ENCODE results near the gene TARP.
"Not testable (repeated sequence)": the region's sequence is repeated elsewhere in the genome, so short reads cannot be mapped to it uniquely, and the experiment has no call there.

The TARP gene

DNA sequence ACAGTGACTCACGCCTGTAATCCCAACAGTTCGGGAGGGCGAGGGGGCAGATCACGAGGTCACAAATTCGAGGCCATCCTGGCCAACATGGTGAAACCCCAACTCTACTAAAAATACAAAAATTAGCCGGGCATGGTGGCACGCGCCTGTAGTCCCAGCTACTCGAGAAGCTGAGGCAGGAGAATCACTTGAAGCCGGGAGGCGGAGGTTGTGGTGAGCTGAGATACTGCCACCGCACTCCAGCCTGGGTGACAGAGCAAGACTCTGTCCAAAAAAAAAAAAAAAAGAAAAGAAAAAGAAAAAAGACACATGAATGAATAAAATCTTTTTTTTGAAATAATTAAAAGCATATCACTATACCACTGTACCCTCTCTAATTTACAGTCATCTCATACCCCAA, 11.8 kb downstream of the TARP start:
- not testable (repeated sequence) for DNase-seq (ENCODE audit: low read depth)

DNA sequence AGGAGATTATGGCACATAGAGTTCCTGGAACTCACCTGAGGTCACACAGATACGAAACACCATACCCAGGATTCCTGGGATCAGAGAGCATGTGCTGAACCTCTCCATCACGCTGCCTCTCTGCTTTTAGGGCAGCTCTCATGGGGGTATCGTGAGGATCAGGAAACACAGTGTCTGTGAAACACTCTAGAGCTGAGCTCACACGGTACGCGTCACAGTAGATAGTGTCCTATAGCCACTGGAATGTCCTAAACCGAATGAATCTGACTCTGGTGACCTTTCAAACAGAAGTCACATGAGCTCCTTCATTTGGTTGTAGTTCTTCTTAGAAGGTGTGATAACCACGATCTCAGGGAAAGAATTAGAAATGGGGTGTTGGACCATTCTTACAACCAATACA, 14.3 kb downstream of the TARP start:
- not testable (repeated sequence) for DNase-seq (ENCODE audit: low read depth)

DNA sequence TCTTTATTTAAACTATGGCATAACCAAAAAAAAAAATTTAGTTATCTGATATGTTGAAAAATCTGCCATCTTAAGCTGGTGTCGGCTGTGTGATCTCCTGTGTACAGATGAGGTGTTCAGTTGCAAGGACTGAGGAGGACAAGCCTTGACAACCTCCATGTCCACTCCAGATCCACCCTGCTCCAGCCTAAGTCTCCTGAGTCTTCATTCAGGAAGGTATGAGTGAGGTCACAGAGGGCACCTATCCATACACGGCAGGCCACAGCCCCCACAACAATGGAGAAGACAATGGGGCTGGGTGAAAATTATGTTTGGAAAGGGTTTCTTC, 16.1 kb downstream of the TARP start:
- DNase-seq (ENCODE audit: low read depth): no peak

DNA sequence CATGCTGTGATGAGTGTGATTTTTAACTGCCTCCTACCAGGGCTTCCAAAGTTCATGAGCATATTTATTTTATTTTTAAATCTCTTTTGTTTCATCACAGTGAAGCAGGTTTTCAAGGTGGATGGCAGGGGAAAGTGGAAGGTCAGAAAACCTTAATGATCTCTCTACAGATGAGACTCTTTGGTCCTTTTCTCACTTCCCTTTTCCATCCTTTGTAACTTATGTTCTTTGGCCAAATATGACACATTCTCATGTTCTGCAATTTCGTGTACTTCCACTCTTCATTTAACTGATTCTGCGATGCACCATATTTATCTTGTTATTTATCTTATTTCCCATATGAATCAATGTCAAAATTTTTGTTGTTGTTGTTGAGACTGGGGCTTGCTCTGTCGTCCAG, 23.6 kb downstream of the TARP start:
- DNase-seq (ENCODE audit: low read depth): not testable (repeated sequence)

DNA sequence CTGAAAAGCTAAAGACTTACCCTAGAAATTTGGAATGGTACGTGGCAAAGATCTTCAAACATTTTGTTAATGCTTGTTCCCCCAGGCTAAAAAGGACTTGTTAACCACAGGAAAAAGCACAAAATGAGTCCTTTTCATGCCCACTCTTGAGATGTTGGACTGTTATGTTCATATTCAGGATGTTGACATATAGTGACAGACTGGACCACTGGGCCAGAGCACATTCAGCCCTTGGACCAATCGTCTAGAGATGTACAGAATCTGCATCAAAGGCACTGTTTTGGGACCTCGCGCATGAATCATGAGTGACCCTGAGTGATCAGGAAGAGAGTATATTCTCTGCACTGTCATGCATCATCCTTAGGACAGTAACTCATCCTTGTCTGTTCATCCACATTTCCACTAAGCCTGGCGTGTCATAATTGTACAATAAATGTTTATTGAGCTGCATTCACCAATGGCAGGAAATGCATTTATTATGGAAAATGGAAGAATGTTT, 25.3 kb downstream of the TARP start:
- no peak for DNase-seq (ENCODE audit: low read depth)

DNA sequence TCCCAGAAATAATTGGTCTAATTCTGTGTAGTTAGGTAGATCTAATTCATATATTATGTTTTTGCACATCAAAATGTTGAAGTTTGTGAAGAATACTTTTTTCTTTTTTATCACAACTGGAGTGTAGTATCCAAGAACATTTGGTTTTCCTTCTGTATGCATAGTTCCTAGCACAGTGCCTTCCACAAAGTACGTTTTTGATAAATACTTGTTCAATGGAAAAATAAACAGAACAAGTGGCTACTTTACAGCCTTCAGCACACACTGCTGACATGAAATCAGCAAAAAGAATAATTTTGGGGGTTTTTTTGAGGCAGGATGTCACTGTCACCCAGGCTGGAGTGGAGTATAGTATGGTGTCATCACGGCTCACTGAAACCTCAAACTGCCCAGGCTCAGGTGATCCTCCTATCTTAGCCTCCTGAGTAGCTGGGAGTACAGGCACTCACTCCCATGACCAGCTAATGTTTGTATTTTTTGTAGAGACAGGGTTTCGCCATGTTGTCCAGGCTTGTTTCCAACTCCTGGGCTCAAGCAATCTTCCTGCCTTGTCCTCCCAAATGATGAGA, 27.9 kb downstream of the TARP start:
- no peak for DNase-seq (ENCODE audit: low read depth)

DNA sequence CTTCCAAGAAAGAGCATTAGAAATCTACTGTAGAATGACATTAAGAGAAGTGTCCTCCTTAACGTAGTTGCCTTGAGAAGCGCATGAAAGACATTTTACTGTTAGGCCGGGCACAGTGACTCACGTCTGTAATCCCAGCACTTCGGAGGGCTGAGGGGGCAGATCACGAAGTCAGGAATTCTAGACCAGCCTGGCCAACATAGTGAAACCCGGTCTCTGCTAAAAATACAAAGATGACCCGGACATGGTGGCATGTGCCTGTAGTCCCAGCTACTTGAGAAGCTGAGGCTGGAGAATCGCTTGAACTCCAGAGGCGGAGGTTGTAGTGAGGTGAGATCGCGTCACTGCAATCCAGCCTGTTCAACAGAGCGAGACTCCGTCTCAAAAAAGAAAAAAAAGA, 28.9 kb downstream of the TARP start:
- no peak for DNase-seq (ENCODE audit: low read depth)

DNA sequence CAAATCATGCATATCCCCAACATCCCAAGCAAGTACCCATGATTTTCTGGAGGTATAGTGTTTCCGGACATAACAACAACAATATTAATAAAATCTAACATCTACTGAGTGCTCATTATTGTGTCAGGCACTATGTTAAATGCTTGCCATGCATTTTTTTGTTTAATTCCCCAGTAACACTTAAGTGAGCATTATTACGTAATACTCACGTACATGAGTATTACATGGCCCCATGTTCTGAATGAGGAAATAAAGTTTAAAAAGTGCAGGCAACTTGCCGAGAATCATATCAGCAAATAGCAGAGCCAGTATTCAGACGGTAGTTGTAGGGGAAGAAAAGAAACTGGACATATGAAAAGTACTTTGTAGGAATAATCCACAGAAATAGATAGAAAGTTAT, 30.1 kb downstream of the TARP start:
- not testable (repeated sequence) for DNase-seq (ENCODE audit: low read depth)

DNA sequence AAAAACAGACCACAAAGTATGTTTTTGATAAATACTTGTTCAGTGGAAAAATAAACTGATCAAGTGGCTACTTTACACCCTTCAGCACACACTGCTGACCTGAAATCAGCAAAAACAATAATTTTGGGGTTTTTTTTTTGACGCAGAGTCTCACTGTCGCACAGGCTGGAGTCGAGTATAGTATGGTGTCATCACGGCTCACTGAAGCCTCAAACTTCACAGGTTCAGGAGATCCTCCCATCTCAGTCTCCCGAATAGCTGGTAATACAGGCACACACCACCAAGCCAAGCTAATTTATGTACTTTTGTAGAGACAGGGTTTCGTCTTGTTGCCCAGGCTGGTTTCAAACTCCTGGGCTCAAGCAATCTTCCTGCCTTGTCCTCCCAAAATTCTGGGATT, 30.6 kb downstream of the TARP start:
- DNase-seq (ENCODE audit: low read depth): no peak

DNA sequence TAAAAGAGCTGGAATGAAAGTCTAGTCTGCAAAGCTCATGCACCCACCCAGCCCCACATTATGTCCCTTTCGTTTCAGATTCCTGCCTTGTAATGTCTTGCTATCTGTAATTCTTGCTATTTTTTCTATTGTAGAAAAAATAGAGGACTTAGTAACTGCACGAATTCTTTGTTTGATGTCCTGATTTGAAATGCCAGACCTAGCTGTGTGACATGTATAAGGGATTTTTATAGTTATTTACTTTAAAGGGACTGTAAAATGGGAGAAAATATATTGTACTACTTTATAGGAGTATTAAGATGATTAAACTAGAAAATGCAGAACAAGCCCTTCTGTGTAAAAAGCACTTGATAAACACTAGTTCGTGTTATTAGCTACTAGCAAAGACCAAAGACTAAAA, 32.4 kb downstream of the TARP start:
- no peak for DNase-seq (ENCODE audit: low read depth)

DNA sequence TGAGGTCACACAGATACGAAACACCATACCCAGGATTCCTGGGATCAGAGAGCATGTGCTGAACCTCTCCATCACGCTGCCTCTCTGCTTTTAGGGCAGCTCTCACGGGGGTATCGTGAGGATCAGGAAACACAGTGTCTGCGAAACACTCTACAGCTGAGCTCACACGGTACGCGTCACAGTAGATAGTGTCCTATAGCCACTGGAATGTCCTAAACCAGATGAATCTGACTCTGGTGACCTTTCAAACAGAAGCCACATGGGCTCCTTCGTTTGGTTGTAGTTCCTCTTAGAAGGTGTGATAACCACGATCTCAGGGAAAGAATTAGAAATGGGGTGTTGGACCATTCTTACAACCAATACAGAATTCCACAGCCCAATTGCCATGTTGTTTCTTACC, 34.3 kb downstream of the TARP start:
- DNase-seq (ENCODE audit: low read depth): not testable (repeated sequence)

DNA sequence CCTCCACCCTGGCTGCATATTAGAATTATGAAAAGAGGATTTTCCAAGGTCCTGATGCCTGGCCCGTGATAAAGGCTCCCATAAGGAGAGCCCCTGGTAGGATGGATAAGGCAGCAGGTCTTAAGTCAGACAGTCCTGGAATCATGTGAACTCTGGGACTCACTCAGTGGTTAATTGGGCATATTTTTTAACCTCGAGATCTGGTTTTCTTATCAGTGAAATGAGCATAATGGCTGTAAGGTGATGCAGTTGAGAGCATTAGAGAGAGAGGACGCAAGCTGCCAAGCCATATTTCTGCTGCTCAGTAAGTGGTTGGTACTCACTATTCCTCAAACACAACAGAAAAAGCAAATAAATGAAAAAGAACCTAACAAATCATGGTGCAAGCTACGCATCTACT, 37.8 kb downstream of the TARP start:
- DNase-seq (ENCODE audit: low read depth): no peak

DNA sequence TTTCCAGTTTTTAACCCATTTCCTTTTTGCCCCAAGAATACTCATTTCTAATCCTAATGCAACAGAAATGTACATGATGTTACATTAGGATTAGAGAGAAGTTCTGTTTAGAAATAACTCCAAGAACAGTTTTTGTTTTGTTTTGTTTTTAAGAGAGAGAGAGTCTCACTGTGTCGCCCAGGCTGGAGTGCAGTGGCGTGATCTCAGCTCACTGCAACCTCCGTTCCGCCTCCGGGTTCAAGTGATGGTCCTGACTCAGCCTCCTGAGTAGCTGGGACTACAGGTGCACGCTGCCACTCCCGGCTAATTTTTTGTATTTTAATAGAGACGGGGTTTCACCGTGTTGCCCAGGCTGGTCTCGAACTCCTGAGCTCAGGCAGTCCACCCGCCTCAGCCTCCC, 38.7 kb downstream of the TARP start:
- DNase-seq (ENCODE audit: low read depth): not testable (repeated sequence)

DNA sequence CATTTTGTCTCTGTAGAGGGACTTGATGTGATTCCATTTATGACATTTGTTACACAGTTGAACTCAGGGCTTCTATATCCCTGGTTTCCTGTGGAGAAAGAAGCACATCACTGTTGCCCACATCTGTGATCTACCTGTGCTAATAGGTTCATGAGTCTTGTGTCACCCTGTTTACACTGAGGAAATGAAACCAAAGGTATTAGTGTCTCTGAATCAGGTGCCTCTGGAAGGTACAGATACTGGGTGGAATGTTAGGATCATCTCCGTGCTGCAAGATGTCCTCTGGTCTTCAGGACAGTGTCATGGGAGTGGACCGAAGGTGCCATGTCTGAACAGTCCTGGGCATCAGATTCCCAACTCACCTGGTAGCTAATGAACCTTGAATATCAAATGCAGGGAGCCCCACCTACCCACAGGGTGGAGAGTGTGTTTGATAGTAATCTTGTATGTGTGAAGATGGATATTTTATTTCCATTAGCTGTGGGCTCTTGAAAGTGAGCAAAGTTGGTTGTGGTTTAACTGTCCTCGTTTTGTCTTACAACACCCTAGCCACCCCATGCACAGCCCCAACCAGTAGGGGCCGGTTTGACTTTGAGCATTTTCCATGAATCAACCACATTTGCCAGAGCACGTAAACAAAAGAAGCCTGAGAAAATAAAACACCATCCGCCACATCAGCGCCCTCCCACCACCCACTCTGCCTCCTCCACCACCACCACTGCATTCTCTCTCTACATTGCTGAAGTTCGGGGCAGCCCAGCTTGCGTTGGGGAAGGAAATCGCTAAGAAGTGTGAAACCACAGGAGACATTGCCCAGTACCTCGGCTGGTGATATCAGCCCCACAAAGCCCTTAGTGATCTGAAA, 40.7 kb downstream of the TARP start:
- no peak for DNase-seq (ENCODE audit: low read depth)

DNA sequence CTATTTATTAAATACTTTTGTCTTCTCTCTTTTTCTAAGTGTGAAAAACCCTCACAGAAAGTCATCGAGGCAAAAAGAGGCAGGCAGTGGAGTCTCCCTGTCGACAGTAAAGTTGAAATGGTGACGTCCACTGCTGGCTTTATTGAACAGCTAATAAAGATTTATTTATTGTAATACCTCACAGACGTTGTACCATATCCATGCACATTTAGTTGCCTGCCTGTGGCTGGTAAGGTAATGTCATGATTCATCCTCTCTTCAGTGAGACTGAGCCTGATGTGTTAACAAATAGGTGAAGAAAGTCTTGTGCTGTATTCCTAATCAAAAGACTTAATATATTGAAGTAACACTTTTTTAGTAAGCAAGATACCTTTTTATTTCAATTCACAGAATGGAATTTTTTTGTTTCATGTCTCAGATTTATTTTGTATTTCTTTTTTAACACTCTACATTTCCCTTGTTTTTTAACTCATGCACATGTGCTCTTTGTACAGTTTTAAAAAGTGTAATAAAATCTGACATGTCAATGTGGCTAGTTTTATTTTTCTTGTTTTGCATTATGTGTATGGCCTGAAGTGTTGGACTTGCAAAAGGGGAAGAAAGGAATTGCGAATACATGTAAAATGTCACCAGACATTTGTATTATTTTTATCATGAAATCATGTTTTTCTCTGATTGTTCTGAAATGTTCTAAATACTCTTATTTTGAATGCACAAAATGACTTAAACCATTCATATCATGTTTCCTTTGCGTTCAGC, 43.4 kb downstream of the TARP start:
- DNase-seq (ENCODE audit: low read depth): no peak

DNA sequence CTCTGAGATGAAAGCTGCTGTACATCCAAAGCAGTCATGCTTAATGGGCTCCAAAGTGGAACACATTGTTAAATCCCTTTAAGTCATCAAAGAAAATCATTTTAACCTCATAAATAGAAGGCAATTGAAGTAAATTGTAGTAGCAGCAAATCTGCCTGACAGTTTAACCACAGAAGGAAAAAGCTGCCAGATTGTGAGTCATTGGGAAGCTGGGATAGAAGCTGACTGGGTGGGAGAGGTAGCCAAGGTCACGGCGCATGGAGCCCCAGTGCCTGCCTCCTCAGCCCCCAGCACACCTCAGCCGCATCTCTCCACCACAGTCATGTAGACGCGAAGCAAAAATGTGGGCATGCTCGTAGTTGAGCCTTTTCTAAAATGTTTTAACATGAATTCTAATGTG, 44.0 kb downstream of the TARP start:
- no peak for DNase-seq (ENCODE audit: low read depth)

DNA sequence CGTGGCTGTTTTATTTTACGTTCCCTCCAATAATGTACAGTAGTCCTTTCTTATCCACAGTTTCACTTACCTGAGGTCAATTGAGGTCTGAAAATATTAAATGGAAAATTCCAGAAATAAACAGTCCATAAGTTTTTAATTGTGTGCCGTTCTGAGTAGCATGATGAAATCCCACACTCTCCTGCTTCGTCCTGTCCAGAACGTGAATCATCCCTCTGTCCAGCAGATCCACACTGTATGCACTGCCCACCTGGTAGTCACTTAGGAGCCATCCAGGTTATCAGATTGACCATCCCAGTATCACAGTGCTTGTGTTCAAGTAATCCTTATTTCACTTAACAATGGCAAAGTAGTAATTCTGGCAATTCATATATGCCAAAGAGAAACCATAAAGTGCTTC, 49.0 kb downstream of the TARP start:
- DNase-seq (ENCODE audit: low read depth): no peak

DNA sequence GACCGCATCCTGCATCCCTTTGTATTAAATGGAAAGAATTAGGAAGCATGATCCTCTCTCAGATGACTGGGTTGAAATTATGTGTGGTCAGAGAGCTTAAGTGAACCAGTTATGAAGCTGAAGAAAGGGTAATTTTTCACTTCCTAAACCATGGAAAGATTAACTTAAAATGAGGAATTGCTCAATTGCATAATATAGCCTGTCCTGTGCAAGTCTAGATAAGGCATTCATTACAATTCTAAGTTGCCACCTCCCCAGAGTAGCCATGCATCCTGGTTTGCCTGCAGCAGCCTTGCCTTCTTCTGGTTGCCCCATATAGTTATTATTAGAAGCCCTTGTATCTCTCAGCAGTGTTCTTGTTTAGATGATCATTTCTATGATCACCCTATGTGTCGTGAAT, 50.1 kb downstream of the TARP start:
- no peak for DNase-seq (ENCODE audit: low read depth)

DNA sequence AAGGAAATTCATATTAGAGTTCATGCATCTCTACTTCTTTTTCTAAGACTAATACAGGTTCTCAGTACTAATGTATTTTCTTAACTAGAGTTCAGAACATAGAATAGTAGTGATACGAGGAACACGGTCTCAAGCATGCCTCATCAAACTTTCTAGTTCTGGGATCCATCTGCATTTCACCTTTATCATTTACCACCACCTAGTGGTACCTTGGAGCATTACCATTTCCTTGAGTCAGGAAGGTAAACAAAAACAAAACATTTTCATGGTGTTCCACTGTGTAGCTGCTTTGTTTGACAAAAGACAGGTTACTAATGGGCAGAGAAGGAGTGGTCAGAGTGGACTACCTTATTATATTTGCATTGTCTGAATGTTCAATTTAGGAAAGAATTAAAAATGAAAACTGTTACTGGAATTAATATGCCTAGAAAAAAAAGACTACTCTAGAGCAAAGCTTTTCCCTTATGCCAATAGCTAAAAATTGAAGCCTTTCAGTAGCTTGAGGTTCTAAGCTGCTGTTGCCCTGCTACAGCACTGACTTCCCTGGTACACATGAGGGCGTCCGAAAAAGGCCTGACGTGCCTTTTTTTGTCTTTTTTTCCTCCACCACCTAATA, 50.8 kb downstream of the TARP start:
- no peak for DNase-seq (ENCODE audit: low read depth)

DNA sequence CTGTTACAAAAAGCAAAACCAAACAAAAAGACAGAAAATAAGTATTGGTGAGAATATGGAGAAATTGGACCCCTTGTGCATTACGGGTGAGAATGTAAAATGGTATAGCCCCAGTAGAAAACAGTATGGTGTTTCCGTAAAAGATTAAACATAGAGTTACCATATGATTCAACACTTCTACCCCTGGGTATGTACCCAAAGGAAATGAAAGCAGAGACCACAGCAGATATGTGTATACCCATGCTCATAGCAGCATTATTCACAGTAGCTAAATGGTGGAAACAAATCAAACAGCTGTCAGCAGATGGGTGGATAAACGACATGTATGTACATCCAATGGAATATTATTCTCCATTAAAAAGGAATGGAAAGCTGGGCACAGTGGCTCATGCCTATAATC, 53.0 kb downstream of the TARP start:
- DNase-seq (ENCODE audit: low read depth): no peak

DNA sequence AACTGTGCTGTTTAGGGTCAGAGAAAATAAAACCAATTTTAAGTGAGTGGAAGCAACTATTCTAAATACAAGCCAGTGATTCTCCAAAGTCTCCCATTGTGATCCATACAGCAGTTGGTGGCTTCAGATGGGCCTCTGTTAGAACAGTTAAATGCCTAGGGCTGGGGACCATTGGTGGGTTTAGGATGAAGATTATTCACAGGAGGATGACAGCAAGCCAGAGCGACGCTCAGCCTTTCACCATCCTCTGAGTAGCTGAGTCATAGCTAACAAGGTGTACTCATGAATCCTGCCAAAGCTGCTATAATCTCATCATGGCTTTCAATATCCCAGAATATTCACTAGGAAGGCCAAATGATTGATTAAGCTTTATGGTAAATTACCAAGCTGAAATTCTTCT, 55.8 kb downstream of the TARP start:
- no peak for DNase-seq (ENCODE audit: low read depth)
